ENCODE data around the gene PHC2. TPM values are rescaled to one million over a fixed set of nuclear protein-coding genes. Genes with fewer than 3 reads are reported as not detected.

PHC2 gene
- polyA plus RNA-seq, 1 donor (not counting 4 experiments of a cell fraction or from before 2014, with no cell fraction given), result 51.7 TPM

- no peak overlapping the region for H3K27ac ChIP-seq (ENCODE audit: control insufficient read depth, insufficient read depth, low read length)
- no peak for FAIRE-seq
- dilution Hi-C loops (cut with MboI; ENCODE audit: extremely low pct_ligation_motif_present, low sequenced_read_pairs), result no loop called here
Measured at GRCh38 chr1:33275195-33275594, 155.7 kb downstream of the PHC2 start.

DNA sequence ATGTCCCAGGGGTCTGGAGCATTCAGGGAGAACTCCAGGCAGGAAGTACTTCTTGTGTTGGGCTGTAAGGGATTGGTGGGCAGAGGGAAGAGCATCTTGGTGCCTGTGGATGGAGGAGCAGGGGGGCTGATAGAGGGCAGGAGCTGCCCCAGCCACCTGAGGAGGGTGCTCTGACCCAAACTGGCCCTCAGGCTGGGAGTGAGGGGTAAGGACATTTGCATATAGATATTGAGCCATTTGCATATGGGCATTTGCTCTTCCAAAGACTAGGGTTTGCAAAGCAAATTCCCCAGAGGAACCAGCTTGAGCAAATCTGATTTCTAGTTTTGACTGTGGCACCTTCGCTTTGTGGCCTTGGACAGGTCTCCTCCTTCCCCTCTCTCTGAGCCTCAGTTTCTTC lies 156.4 kb downstream of the PHC2 start:
- H3K79me2 ChIP-seq (ENCODE audit: control insufficient read depth, insufficient read depth, low read length), result no peaks in the 10 kb centered on the region
- H3K9me1 ChIP-seq (ENCODE audit: control insufficient read depth, extremely low read depth, insufficient read depth, low read length), result no peaks in the 10 kb centered on the region
- TF ChIP-seq EZH2 (IDR thresholded peaks at IDR 0.05; ENCODE audit: low read length), result no peak
- TF ChIP-seq, protein P1, sequence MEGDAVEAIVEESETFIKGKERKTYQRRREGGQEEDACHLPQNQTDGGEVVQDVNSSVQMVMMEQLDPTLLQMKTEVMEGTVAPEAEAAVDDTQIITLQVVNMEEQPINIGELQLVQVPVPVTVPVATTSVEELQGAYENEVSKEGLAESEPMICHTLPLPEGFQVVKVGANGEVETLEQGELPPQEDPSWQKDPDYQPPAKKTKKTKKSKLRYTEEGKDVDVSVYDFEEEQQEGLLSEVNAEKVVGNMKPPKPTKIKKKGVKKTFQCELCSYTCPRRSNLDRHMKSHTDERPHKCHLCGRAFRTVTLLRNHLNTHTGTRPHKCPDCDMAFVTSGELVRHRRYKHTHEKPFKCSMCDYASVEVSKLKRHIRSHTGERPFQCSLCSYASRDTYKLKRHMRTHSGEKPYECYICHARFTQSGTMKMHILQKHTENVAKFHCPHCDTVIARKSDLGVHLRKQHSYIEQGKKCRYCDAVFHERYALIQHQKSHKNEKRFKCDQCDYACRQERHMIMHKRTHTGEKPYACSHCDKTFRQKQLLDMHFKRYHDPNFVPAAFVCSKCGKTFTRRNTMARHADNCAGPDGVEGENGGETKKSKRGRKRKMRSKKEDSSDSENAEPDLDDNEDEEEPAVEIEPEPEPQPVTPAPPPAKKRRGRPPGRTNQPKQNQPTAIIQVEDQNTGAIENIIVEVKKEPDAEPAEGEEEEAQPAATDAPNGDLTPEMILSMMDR (optimal IDR thresholded peaks at IDR 0.05 in 1 of 3, IDR thresholded peaks at IDR 0.05 in 1 of 3, conservative IDR thresholded peaks at IDR 0.05 in 1 of 3; ENCODE audit: extremely low read depth in 1 of 3, insufficient read depth in 2 of 3, low read length in 3 of 3), result no peak
- H3K27ac ChIP-seq (ENCODE audit: control insufficient read depth, insufficient read depth, low read length), result no peak overlapping the region
- H3K9me3 ChIP-seq (ENCODE audit: control insufficient read depth, low read depth, low read length), result no peaks in the 10 kb centered on the region
- H3K36me3 ChIP-seq (ENCODE audit: control insufficient read depth in 2 of 2, extremely low read depth in 1 of 2, insufficient read depth in 2 of 2, low read length in 2 of 2), result peaks cover 0 to 2% of the 10 kb centered on the region in 2 experiments
- no peak overlapping the region for H3K9ac ChIP-seq (ENCODE audit: control insufficient read depth, extremely low read depth, insufficient read depth, low read length)
- no peaks in the 10 kb centered on the region for H3K4me1 ChIP-seq (ENCODE audit: control insufficient read depth, extremely low read depth, insufficient read depth, low read length)
- H3K4me2 ChIP-seq (ENCODE audit: control insufficient read depth, extremely low read depth, insufficient read depth, low read depth, low read length), result no peak overlapping the region
- H2AFZ ChIP-seq (ENCODE audit: control insufficient read depth, low read length), result no peak overlapping the region
- H3K27me3 ChIP-seq (ENCODE audit: control insufficient read depth, extremely low read depth, insufficient read depth, low read length), result no peaks in the 10 kb centered on the region
- dilution Hi-C loops (cut with MboI; ENCODE audit: extremely low pct_ligation_motif_present, low sequenced_read_pairs), result no loop called here
- FAIRE-seq (no peak), DNase-seq (ENCODE audit: low read depth, low spot score) (no peak)
- H4K20me1 ChIP-seq (ENCODE audit: control insufficient read depth, extremely low read depth, insufficient read depth, low read length), result no peaks in the 10 kb centered on the region
- H3K4me3 ChIP-seq (ENCODE audit: control insufficient read depth in 2 of 3, extremely low read depth in 1 of 3, insufficient read depth in 2 of 3, low read depth in 1 of 3, low read length in 3 of 3), result no peak overlapping the region

More at GRCh38 chr1:33275195-33275594, 155.7 kb downstream of the PHC2 start:
- Histone ChIP-seq H3K9ac (ENCODE audit: control insufficient read depth, extremely low read depth, insufficient read depth, low read length) (no peak overlapping the region), H3K9me1 (ENCODE audit: control insufficient read depth, extremely low read depth, insufficient read depth, low read length) (no peaks in the 10 kb centered on the region), H3K79me2 (ENCODE audit: control insufficient read depth, insufficient read depth, low read length) (no peaks in the 10 kb centered on the region), H4K20me1 (ENCODE audit: control insufficient read depth, extremely low read depth, insufficient read depth, low read length) (no peaks in the 10 kb centered on the region), H3K9me3 (ENCODE audit: control insufficient read depth, low read depth, low read length) (no peaks in the 10 kb centered on the region), H2AFZ (ENCODE audit: control insufficient read depth, low read length) (no peak overlapping the region), H3K4me2 (ENCODE audit: control insufficient read depth, extremely low read depth, insufficient read depth, low read depth, low read length) (no peak overlapping the region), H3K4me3 (ENCODE audit: control insufficient read depth in 2 of 3, extremely low read depth in 1 of 3, insufficient read depth in 2 of 3, low read depth in 1 of 3, low read length in 3 of 3) (no peak overlapping the region), H3K36me3 (ENCODE audit: control insufficient read depth in 2 of 2, extremely low read depth in 1 of 2, insufficient read depth in 2 of 2, low read length in 2 of 2) (peaks cover 0 to 2% of the 10 kb centered on the region in 2 experiments), H3K4me1 (ENCODE audit: control insufficient read depth, extremely low read depth, insufficient read depth, low read length) (no peaks in the 10 kb centered on the region), H3K27me3 (ENCODE audit: control insufficient read depth, extremely low read depth, insufficient read depth, low read length) (no peaks in the 10 kb centered on the region)
- no peak for TF ChIP-seq EZH2 (IDR thresholded peaks at IDR 0.05; ENCODE audit: low read length)
- TF ChIP-seq, protein P1 (optimal IDR thresholded peaks at IDR 0.05 in 1 of 3, IDR thresholded peaks at IDR 0.05 in 1 of 3, conservative IDR thresholded peaks at IDR 0.05 in 1 of 3; ENCODE audit: extremely low read depth in 1 of 3, insufficient read depth in 2 of 3, low read length in 3 of 3), result no peak
- DNase-seq (ENCODE audit: low read depth, low spot score), result no peak
